ENCODE results near the gene HEBP2.
"Not testable (repeated sequence)": the region's sequence is repeated elsewhere in the genome, so short reads cannot be mapped to it uniquely, and the experiment has no call there.

DNA sequence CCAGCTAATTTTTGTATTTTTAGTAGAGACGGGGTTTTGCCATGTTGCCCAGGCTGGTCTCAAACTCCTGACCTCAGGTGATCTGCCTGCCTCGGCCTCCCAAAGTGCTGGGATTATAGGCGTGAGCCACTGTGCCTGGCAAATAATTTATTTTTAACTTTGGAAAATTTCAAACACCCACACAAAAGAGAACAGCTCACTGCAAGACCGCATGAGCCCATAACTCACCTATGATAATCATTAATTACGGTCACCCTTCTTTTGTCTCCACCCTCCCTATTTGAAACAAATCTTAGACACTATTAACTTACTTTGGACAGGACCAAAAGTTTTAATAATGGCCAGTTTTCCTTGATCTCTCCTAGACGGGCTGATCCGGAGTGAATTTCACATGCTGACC lies 21.2 kb downstream of the HEBP2 start:
- TF ChIP-seq, protein P1, sequence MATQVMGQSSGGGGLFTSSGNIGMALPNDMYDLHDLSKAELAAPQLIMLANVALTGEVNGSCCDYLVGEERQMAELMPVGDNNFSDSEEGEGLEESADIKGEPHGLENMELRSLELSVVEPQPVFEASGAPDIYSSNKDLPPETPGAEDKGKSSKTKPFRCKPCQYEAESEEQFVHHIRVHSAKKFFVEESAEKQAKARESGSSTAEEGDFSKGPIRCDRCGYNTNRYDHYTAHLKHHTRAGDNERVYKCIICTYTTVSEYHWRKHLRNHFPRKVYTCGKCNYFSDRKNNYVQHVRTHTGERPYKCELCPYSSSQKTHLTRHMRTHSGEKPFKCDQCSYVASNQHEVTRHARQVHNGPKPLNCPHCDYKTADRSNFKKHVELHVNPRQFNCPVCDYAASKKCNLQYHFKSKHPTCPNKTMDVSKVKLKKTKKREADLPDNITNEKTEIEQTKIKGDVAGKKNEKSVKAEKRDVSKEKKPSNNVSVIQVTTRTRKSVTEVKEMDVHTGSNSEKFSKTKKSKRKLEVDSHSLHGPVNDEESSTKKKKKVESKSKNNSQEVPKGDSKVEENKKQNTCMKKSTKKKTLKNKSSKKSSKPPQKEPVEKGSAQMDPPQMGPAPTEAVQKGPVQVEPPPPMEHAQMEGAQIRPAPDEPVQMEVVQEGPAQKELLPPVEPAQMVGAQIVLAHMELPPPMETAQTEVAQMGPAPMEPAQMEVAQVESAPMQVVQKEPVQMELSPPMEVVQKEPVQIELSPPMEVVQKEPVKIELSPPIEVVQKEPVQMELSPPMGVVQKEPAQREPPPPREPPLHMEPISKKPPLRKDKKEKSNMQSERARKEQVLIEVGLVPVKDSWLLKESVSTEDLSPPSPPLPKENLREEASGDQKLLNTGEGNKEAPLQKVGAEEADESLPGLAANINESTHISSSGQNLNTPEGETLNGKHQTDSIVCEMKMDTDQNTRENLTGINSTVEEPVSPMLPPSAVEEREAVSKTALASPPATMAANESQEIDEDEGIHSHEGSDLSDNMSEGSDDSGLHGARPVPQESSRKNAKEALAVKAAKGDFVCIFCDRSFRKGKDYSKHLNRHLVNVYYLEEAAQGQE (IDR thresholded peaks at IDR 0.05; ENCODE audit: unreplicated experiment) = not testable (repeated sequence)
- TF ChIP-seq POLR2AphosphoS5 (IDR thresholded peaks at IDR 0.05; ENCODE audit: low read depth) = not testable (repeated sequence)
